Fibroblast of lung (primary cell): ENCODE measurements around the gene THSD7B. TPM values are rescaled to one million over a fixed set of nuclear protein-coding genes. Genes with fewer than 3 reads are reported as not detected.

Experiments used
- DNase-seq, 2 donors: peaks; one replicate each; pipeline versions ENCODE4 v3.0.0 to v3.0.0-alpha.2; 2010; ENCODE audit warnings: low read depth in 2 of 2
- H2AFZ ChIP-seq: 2 replicates; pipeline ENCODE4 v1.5.1; 2012; ENCODE audit warnings: low read length, control low read depth, inconsistent platforms
- H3K27ac ChIP-seq: 2 replicates; pipeline ENCODE4 v1.5.1; 2011; ENCODE audit warnings: low read length, control low read depth; ENCODE audit not compliant: insufficient read depth
- H3K27me3 ChIP-seq: 2 replicates; pipeline ENCODE4 v1.5.1; 2011; ENCODE audit warnings: mild to moderate bottlenecking, low read length; ENCODE audit not compliant: control insufficient read depth, insufficient read depth
- H3K36me3 ChIP-seq: 2 replicates; pipeline ENCODE4 v1.5.1; 2011; ENCODE audit warnings: low read length; ENCODE audit not compliant: control insufficient read depth, insufficient read depth
- H3K4me1 ChIP-seq: 2 replicates; pipeline ENCODE4 v1.5.1; 2011; ENCODE audit warnings: low read length; ENCODE audit not compliant: control insufficient read depth, insufficient read depth; ENCODE audit errors: extremely low read depth
- H3K4me2 ChIP-seq: 2 replicates; pipeline ENCODE4 v1.5.1; 2011; ENCODE audit warnings: low read length, control low read depth; ENCODE audit not compliant: insufficient read depth; ENCODE audit errors: extremely low read depth
- H3K4me3 ChIP-seq, 4 experiments: fragments of 200-600 bp in 1 of 4; sonication (generic) in 1 of 4; replicated peaks in 1 of 4; 2 replicates each; pipeline ENCODE4 v1.5.1; 2011 to 2016; ENCODE audit warnings: low read length in 4 of 4, low read depth in 3 of 4, mild to moderate bottlenecking in 3 of 4, control low read depth in 2 of 4, inconsistent platforms in 1 of 4, mixed read lengths in 1 of 4; ENCODE audit not compliant: insufficient read depth in 1 of 4; ENCODE audit errors: control extremely low read depth in 1 of 4
- H3K79me2 ChIP-seq: 2 replicates; pipeline ENCODE4 v1.5.1; 2012; ENCODE audit warnings: mild to moderate bottlenecking, low read length, inconsistent platforms; ENCODE audit not compliant: control insufficient read depth, insufficient read depth
- H3K9ac ChIP-seq: 2 replicates; pipeline ENCODE4 v1.5.1; 2011; ENCODE audit warnings: mild to moderate bottlenecking, low read length, control low read depth; ENCODE audit not compliant: insufficient read depth
- H3K9me3 ChIP-seq: 2 replicates; pipeline ENCODE4 v1.5.1; 2012; ENCODE audit warnings: low read depth, low read length; ENCODE audit not compliant: control insufficient read depth, insufficient read depth
- H4K20me1 ChIP-seq: 2 replicates; pipeline ENCODE4 v1.5.1; 2011; ENCODE audit warnings: low read length; ENCODE audit not compliant: control insufficient read depth, insufficient read depth; ENCODE audit errors: extremely low read depth
- EZH2 ChIP-seq: IDR thresholded peaks from 2 replicates; pipeline ENCODE4 v1.5.1; 2012; ENCODE audit warnings: low read length, control low read depth, mild to moderate bottlenecking; ENCODE audit errors: missing control alignments
- polyA plus RNA-seq, 2 donors: library from polyadenylated mRNA; depleted of rRNA in 1 of 2; stranded (reverse) in 1 of 2; unstranded in 1 of 2; fragments of >200 nt; gene quantifications; 2 replicates each; pipeline ENCODE4 v1.2.1, GENCODE V29; 2011 to 2012; ENCODE audit warnings: missing spikeins in 1 of 2
- total RNA-seq: library from RNA; depleted of rRNA; stranded (reverse); fragments of >200 nt; gene quantifications from 2 replicates; pipeline ENCODE4 v1.2.1, GENCODE V29; 2014
- TF ChIP-seq, protein P1 (sequence below), 2 donors: IDR thresholded peaks in 1 of 2; conservative IDR thresholded peaks in 1 of 2; 1 replicate in 1 of 2; 2 replicates in 1 of 2; pipeline ENCODE4 v1.5.1; 2011 to 2012; ENCODE audit warnings: low read length in 2 of 2, control low read depth in 1 of 2, inconsistent platforms in 1 of 2, low read depth in 1 of 2, mild to moderate bottlenecking in 1 of 2

THSD7B gene
- total and polyA plus RNA-seq, 2 donors (not counting 1 experiment from before 2014, with no cell fraction given) = under 0.01 TPM; not detected in 1

DNA sequence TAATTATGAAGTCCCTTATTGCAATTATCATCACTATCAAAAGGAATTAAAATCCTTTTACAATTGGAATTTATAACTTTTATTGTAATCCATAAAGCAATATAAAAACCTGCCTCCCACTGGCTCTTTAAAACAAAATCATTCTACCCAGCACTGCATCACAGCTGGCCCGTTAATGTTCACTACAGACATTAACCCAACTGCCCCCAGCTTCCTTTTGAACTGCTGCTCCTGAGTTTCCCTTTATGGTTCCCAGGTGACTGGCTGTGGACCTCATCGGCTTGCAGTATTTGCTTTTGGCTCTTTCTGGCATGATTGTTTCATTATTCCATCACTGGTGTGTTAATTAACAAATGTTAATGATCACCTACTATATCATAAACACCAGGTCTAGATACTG, 535.6 kb downstream of the THSD7B start:
- Histone ChIP-seq H3K4me2 (no peak overlapping the region), H3K27ac (no peak overlapping the region), H4K20me1 (no peaks in the 10 kb centered on the region), H3K27me3 (no peaks in the 10 kb centered on the region), H3K4me1 (no peaks in the 10 kb centered on the region), H3K36me3 (no peaks in the 10 kb centered on the region), H3K9ac (no peak overlapping the region), H2AFZ (no peak overlapping the region), H3K79me2 (no peaks in the 10 kb centered on the region), H3K9me3 (no peaks in the 10 kb centered on the region), H3K4me3 (no peak overlapping the region)
- DNase-seq = no peak
- TF ChIP-seq, protein P1, sequence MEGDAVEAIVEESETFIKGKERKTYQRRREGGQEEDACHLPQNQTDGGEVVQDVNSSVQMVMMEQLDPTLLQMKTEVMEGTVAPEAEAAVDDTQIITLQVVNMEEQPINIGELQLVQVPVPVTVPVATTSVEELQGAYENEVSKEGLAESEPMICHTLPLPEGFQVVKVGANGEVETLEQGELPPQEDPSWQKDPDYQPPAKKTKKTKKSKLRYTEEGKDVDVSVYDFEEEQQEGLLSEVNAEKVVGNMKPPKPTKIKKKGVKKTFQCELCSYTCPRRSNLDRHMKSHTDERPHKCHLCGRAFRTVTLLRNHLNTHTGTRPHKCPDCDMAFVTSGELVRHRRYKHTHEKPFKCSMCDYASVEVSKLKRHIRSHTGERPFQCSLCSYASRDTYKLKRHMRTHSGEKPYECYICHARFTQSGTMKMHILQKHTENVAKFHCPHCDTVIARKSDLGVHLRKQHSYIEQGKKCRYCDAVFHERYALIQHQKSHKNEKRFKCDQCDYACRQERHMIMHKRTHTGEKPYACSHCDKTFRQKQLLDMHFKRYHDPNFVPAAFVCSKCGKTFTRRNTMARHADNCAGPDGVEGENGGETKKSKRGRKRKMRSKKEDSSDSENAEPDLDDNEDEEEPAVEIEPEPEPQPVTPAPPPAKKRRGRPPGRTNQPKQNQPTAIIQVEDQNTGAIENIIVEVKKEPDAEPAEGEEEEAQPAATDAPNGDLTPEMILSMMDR (conservative IDR thresholded peaks at IDR 0.05 in 1 of 2, IDR thresholded peaks at IDR 0.05 in 1 of 2; ENCODE audit: low read depth in 1 of 2, low read length in 2 of 2) = no peak
- no peak for TF ChIP-seq EZH2

DNA sequence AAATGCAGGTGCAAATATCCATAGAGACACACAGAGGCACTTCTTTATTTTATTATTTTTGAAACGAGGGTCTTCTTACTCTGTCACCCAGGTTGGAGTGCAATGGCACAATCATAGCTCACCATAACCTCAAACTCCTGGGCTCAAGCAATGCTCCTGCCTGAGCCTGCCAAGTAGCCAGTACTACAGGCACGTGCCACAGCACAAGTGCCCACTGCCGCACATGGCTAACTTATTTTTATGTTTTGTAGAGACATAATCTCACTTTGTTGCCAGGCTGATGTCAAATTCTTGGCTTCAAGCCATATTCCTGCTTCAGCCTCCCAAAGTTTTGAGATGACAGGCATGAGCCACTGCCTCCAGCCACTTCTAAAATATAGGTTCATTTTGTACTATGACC, 537.6 kb downstream of the THSD7B start:
- Histone ChIP-seq H3K36me3 (no peaks in the 10 kb centered on the region), H3K9ac (no peak overlapping the region), H3K9me3 (no peaks in the 10 kb centered on the region), H3K79me2 (no peaks in the 10 kb centered on the region), H4K20me1 (no peaks in the 10 kb centered on the region), H3K4me3 (no peak overlapping the region), H2AFZ (no peak overlapping the region), H3K4me2 (no peak overlapping the region), H3K4me1 (no peaks in the 10 kb centered on the region), H3K27ac (no peak overlapping the region), H3K27me3 (no peaks in the 10 kb centered on the region)
- TF ChIP-seq, protein P1 (conservative IDR thresholded peaks at IDR 0.05 in 1 of 2, IDR thresholded peaks at IDR 0.05 in 1 of 2; ENCODE audit: low read depth in 1 of 2, low read length in 2 of 2) = no peak
- TF ChIP-seq EZH2 = no peak
- no peak for DNase-seq

DNA sequence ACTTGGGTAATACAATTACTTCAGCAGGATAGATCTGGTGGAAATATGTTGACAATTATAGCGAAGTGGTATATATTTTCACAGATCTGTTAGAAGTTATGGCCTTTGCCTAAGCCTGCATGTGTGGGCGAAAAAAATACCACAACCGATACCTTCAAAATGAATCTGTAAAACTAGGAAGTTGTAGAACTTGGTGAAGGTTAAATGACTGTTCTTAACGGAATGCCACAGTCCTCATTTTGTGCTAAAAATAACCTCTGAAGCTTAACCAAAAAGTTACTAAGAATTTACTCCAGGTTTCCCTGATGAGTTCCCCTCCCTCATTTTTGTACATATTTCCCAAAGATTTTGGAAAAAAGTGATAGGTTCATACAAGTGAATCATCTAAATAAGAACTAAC, 550.7 kb downstream of the THSD7B start:
- H3K4me1 ChIP-seq = no peaks in the 10 kb centered on the region
- no peak for TF ChIP-seq EZH2
- TF ChIP-seq, protein P1 (conservative IDR thresholded peaks at IDR 0.05 in 1 of 2, IDR thresholded peaks at IDR 0.05 in 1 of 2; ENCODE audit: low read depth in 1 of 2, low read length in 2 of 2) = no peak
- no peaks in the 10 kb centered on the region for H3K27me3 ChIP-seq
- no peak overlapping the region for H3K9ac ChIP-seq
- no peak overlapping the region for H3K4me3 ChIP-seq
- H4K20me1 ChIP-seq = no peaks in the 10 kb centered on the region
- H3K9me3 ChIP-seq = no peaks in the 10 kb centered on the region
- no peak overlapping the region for H3K4me2 ChIP-seq
- no peaks in the 10 kb centered on the region for H3K36me3 ChIP-seq
- H3K27ac ChIP-seq = no peak overlapping the region
- no peak for DNase-seq
- H2AFZ ChIP-seq = no peak overlapping the region
- no peaks in the 10 kb centered on the region for H3K79me2 ChIP-seq
